GM19452 (cell line): ENCODE measurements around the gene PSMB7.

Source experiments
- ATAC-seq: cut with Tn5 transposase; IDR thresholded peaks from one replicate; pipeline ENCODE4 v1.9.1; 2021; ENCODE audit not compliant: unreplicated experiment

Gene PSMB7

GRCh38 chr9:124411514-124412227 is 3.6 kb downstream of the PSMB7 start:
- no peak for ATAC-seq

GRCh38 chr9:124410321-124410913 is 4.8 kb downstream of the PSMB7 start:
- ATAC-seq: no peak

GRCh38 chr9:124409410-124409809 is 5.8 kb downstream of the PSMB7 start:
- no peak for ATAC-seq

GRCh38 chr9:124403246-124403645 is 12.0 kb downstream of the PSMB7 start:
- ATAC-seq: no peak

GRCh38 chr9:124399968-124400940 is 15.0 kb downstream of the PSMB7 start:
- ATAC-seq: no peak

GRCh38 chr9:124399323-124399967 is 15.8 kb downstream of the PSMB7 start:
- ATAC-seq: no peak

- ATAC-seq: no peak
Observed at GRCh38 chr9:124398191-124398935, 16.9 kb downstream of the PSMB7 start.

GRCh38 chr9:124395826-124396225 is 19.4 kb downstream of the PSMB7 start:
- ATAC-seq: no peak

- no peak for ATAC-seq
Observed at GRCh38 chr9:124394596-124394995, 20.6 kb downstream of the PSMB7 start.

GRCh38 chr9:124394167-124394566 is 21.1 kb downstream of the PSMB7 start:
- no peak for ATAC-seq

GRCh38 chr9:124392871-124393460 is 22.3 kb downstream of the PSMB7 start:
- ATAC-seq: no peak

GRCh38 chr9:124392254-124392870 is 22.9 kb downstream of the PSMB7 start:
- no peak for ATAC-seq

GRCh38 chr9:124390794-124391658 is 24.2 kb downstream of the PSMB7 start:
- no peak for ATAC-seq

GRCh38 chr9:124389146-124389939 is 25.9 kb downstream of the PSMB7 start:
- no peak for ATAC-seq

- ATAC-seq: no peak
Observed at GRCh38 chr9:124388275-124389048, 26.8 kb downstream of the PSMB7 start.

GRCh38 chr9:124386201-124386600 is 29.0 kb downstream of the PSMB7 start:
- ATAC-seq: no peak

- no peak for ATAC-seq
Observed at GRCh38 chr9:124385623-124386022, 29.6 kb downstream of the PSMB7 start.
